HCT116 (cell line): ENCODE measurements around the gene SLC4A2. TPM values are rescaled to one million over a fixed set of nuclear protein-coding genes. Genes with fewer than 3 reads are reported as not detected.

Source experiments
- ATAC-seq: fragments of 200-7000 bp; cut with Tn5 transposase; 2 replicates; pipeline ENCODE4 v1.9.1; 2020; ENCODE audit warnings: mild to moderate bottlenecking, moderate library complexity
- BruUV-seq: library from RNA; stranded (reverse); fragments of 400-500 nt; replicated peaks from 2 replicates; lab custom pipeline; 2021; lab: Mats Ljungman, UMichigan
- CTCF ChIA-PET: fragments of 300-600 bp; sonication (Branson Sonifier 250); formaldehyde crosslinking; loops from one replicate; lab custom pipeline; 2021; ENCODE audit warnings: antibody characterized with exemption; lab: Charles Lee
- POLR2A ChIA-PET: fragments of 300-600, 350-600 bp; sonication (Branson Sonifier 250); formaldehyde crosslinking; loops from one replicate; lab custom pipeline; 2021; ENCODE audit warnings: antibody characterized with exemption; lab: Charles Lee
- RAD21 ChIA-PET, 2 experiments: fragments of 300-600 bp; sonication (Branson Sonifier 250); formaldehyde crosslinking; loops; one replicate each; lab custom pipeline; 2023; ENCODE audit warnings: low total read pairs in 2 of 2; ENCODE audit not compliant: uncharacterized antibody in 2 of 2, unreplicated experiment in 2 of 2, low non-redundant PET in 1 of 2; lab: Charles Lee
- DNase-seq: peaks from one replicate; pipeline ENCODE4 v3.0.0-alpha.2; 2010; ENCODE audit warnings: low read depth, low spot score
- H2AFZ ChIP-seq: fragments of 200-600 bp; shearing (Covaris generic), sonication (generic); 2 replicates; pipeline ENCODE4 v1.6.1; 2017; ENCODE audit warnings: low read depth, mixed run types, mixed read lengths, antibody characterized with exemption, low read length; ENCODE audit not compliant: poor library complexity, severe bottlenecking
- H3K27ac ChIP-seq: 2 replicates; pipeline ENCODE4 v1.5.1; 2012; ENCODE audit warnings: low read depth, low read length
- H3K27me3 ChIP-seq: fragments of 200-600 bp; sonication (generic); 2 replicates; pipeline ENCODE4 v1.6.1; 2016; ENCODE audit warnings: mixed run types, low read length, mixed read lengths; ENCODE audit not compliant: insufficient read depth
- H3K36me3 ChIP-seq, 2 experiments: fragments of 200-500 bp in 1 of 2; fragments of 200-600 bp in 1 of 2; sonication (Bioruptor generic) in 1 of 2; sonication (generic) in 1 of 2; 2 replicates each; pipeline versions ENCODE4 v1.5.1 to v1.6.1; 2014 to 2016; ENCODE audit warnings: low read length in 2 of 2, inconsistent platforms in 1 of 2, mixed read lengths in 1 of 2, mixed run types in 1 of 2; ENCODE audit not compliant: insufficient read depth in 2 of 2, control insufficient read depth in 1 of 2
- H3K4me1 ChIP-seq, 2 experiments: fragments of 200-600 bp in 1 of 2; sonication (generic) in 1 of 2; 2 replicates each; pipeline versions ENCODE4 v1.5.1 to v1.6.1; 2012 to 2017; ENCODE audit warnings: low read length in 2 of 2, inconsistent platforms in 1 of 2, mild to moderate bottlenecking in 1 of 2, mixed read lengths in 1 of 2, mixed run types in 1 of 2, moderate library complexity in 1 of 2; ENCODE audit not compliant: insufficient read depth in 2 of 2, control insufficient read depth in 1 of 2
- H3K4me2 ChIP-seq: fragments of 200-600 bp; sonication (generic); 2 replicates; pipeline ENCODE4 v1.6.1; 2017; ENCODE audit warnings: mixed run types, low read length, mixed read lengths
- H3K4me3 ChIP-seq, 2 experiments: fragments of 200-600 bp in 1 of 2; sonication (generic) in 1 of 2; replicated peaks in 1 of 2; 2 replicates each; pipeline ENCODE4 v1.5.1; 2011 to 2016; ENCODE audit warnings: low read length in 2 of 2, control low read depth in 1 of 2, low read depth in 1 of 2, mild to moderate bottlenecking in 1 of 2, mixed read lengths in 1 of 2, mixed run types in 1 of 2
- H3K79me2 ChIP-seq: fragments of 200-600 bp; sonication (generic); 2 replicates; pipeline ENCODE4 v1.6.1; 2017; ENCODE audit warnings: mild to moderate bottlenecking, mixed run types, low read length, moderate library complexity, mixed read lengths; ENCODE audit not compliant: insufficient read depth
- H3K9ac ChIP-seq: fragments of 200-600 bp; sonication (generic); 2 replicates; pipeline ENCODE4 v1.6.1; 2016; ENCODE audit warnings: low read length, mixed read lengths
- H3K9me2 ChIP-seq: fragments of 200-600 bp; sonication (generic), shearing (Covaris generic); 2 replicates; pipeline ENCODE4 v1.6.1; 2017; ENCODE audit warnings: mixed run types, mild to moderate bottlenecking, moderate library complexity; ENCODE audit not compliant: insufficient read depth
- H3K9me3 ChIP-seq, 2 experiments: fragments of 200-500 bp in 1 of 2; fragments of 200-600 bp in 1 of 2; sonication (Bioruptor generic) in 1 of 2; sonication (generic) in 1 of 2; 2 replicates each; pipeline ENCODE4 v1.6.1; 2014 to 2017; ENCODE audit warnings: low read length in 2 of 2, mixed read lengths in 2 of 2, inconsistent platforms in 1 of 2, low read depth in 1 of 2, mild to moderate bottlenecking in 1 of 2, mixed run types in 1 of 2, moderate library complexity in 1 of 2; ENCODE audit not compliant: control insufficient read depth in 1 of 2, insufficient read depth in 1 of 2
- H4K20me1 ChIP-seq: fragments of 200-600 bp; sonication (generic), shearing (Covaris generic); 2 replicates; pipeline ENCODE4 v1.6.1; 2017; ENCODE audit warnings: mixed run types, mild to moderate bottlenecking, moderate library complexity; ENCODE audit not compliant: insufficient read depth
- CEBPB ChIP-seq: IDR thresholded peaks from 2 replicates; pipeline ENCODE4 v1.6.1; 2012; ENCODE audit warnings: low read depth
- EZH2phosphoT487 ChIP-seq: fragments of 200-600 bp; IDR thresholded peaks from 2 replicates; pipeline ENCODE4 v1.6.1; 2018; ENCODE audit warnings: antibody characterized with exemption, borderline replicate concordance
- FOSL1 ChIP-seq: IDR thresholded peaks from 2 replicates; pipeline ENCODE4 v1.6.1; 2012; ENCODE audit warnings: low read depth
- POLR2A ChIP-seq: IDR thresholded peaks from 2 replicates; pipeline ENCODE4 v1.7.0; 2011; ENCODE audit warnings: borderline replicate concordance; ENCODE audit not compliant: insufficient read depth, insufficient read length; ENCODE audit errors: extremely low read depth
- SIN3A ChIP-seq: IDR thresholded peaks from 2 replicates; pipeline ENCODE4 v1.6.1; 2012; ENCODE audit warnings: low read depth
- SP1 ChIP-seq: IDR thresholded peaks from 2 replicates; pipeline ENCODE4 v1.6.1; 2012; ENCODE audit warnings: low read depth
- intact Hi-C: fragments of 100-400 bp; cut with micrococcal nuclease; formaldehyde crosslinking; loops from 2 replicates; pipeline ENCODE4 v1.10.0; 2022
- total RNA-seq: library from RNA; stranded (reverse); gene quantifications from one replicate; pipeline ENCODE4 v1.2.1, GENCODE V29; 2021; ENCODE audit not compliant: unreplicated experiment
- TF ChIP-seq, protein P1 (sequence below): IDR thresholded peaks from 2 replicates; pipeline ENCODE4 v1.6.1; 2011; ENCODE audit warnings: mild to moderate bottlenecking, low read length, moderate library complexity; ENCODE audit not compliant: insufficient replicate concordance; ENCODE audit errors: extremely low read depth

SLC4A2 gene
- total RNA-seq, 1 experiment from 2014 or later: 240 TPM

DNA sequence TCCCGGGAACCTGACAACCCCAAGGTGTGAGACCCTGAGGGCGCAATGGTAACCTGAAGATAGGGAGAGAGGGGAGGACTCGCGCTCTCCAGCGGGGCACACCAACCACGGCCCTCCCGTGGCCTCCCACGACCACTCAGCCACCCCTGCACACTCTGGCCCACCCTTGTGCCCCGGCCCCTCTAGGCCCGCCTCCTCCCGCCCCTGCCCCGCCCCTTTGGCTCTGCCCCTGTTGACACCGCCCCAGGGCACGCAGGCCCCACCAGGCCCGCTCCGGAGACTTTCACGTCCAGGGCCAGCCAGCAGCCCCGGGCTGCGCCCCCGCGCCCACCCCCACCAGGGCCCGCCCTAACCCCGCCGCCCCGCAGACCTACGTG, 46.0 kb upstream of the SLC4A2 start:
- H4K20me1 ChIP-seq: no peaks in the 10 kb centered on the region
- DNase-seq (no peak), ATAC-seq (no peak)
- peaks cover 4% of the 10 kb centered on the region; the same call in 1 of the 2 replicates for H3K79me2 ChIP-seq
- intact Hi-C loops: loop anchor here (10.0 kb wide), 1 partner anchor 239 kb away; no protein-coding TSS in a partner anchor
- POLR2A ChIA-PET: no interaction called here
- TF ChIP-seq FOSL1: no peak
- no peak for TF ChIP-seq EZH2phosphoT487
- TF ChIP-seq SP1: no peak
- CTCF ChIA-PET: interaction anchor here (1.0 to 1.9 kb wide), 3 partner anchors 15 to 97 kb away, joined by 3 to 7 read pairs (median 7); partner anchors contain the start of gene ABCB8
- H3K36me3 ChIP-seq: no peaks in the 10 kb centered on the region
- H3K27ac ChIP-seq: no peak overlapping the region
- H3K27me3 ChIP-seq: no peaks in the 10 kb centered on the region
- H3K4me2 ChIP-seq: no peak overlapping the region; the same call in 1 of the 2 replicates
- H3K9me3 ChIP-seq: no peaks in the 10 kb centered on the region
- no peaks in the 10 kb centered on the region for H3K9me2 ChIP-seq
- H3K4me1 ChIP-seq: peaks cover 11 to 60% of the 10 kb centered on the region in 2 experiments; a peak in 3 of 4 replicates
- no peak overlapping the region for H3K9ac ChIP-seq
- no TSS peak for BruUV-seq
- H3K4me3 ChIP-seq: no peak overlapping the region
- RAD21 ChIA-PET: no interaction called here
- no peak overlapping the region for H2AFZ ChIP-seq

DNA sequence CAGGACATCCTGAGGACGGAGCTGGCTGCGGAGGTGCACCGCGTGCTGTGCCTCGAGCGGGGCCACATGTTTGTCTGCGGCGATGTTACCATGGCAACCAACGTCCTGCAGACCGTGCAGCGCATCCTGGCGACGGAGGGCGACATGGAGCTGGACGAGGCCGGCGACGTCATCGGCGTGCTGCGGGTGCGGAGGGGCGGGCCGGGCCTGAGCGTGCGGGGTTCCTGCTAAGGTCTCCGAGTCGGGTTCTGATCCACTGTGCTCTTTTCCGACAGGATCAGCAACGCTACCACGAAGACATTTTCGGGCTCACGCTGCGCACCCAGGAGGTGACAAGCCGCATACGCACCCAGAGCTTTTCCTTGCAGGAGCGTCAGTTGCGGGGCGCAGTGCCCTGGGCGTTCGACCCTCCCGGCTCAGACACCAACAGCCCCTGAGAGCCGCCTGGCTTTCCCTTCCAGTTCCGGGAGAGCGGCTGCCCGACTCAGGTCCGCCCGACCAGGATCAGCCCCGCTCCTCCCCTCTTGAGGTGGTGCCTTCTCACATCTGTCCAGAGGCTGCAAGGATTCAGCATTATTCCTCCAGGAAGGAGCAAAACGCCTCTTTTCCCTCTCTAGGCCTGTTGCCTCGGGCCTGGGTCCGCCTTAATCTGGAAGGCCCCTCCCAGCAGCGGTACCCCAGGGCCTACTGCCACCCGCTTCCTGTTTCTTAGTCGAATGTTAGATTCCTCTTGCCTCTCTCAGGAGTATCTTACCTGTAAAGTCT, 45.5 kb upstream of the SLC4A2 start:
- Histone ChIP-seq H3K9ac (no peak overlapping the region), H3K4me3 (no peak overlapping the region), H3K79me2 (peaks cover 4% of the 10 kb centered on the region; the same call in 1 of the 2 replicates), H3K27ac (no peak overlapping the region), H3K9me2 (no peaks in the 10 kb centered on the region), H3K27me3 (no peaks in the 10 kb centered on the region), H3K4me1 (peaks cover 11 to 57% of the 10 kb centered on the region in 2 experiments; a peak in 3 of 4 replicates), H3K36me3 (no peaks in the 10 kb centered on the region), H3K9me3 (no peaks in the 10 kb centered on the region), H3K4me2 (no peak overlapping the region), H2AFZ (no peak overlapping the region), H4K20me1 (no peaks in the 10 kb centered on the region)
- ChIA-PET POLR2A (no interaction called here), CTCF (interaction anchor here (1.9 kb wide), 1 partner anchor 96 kb away, joined by 7 read pairs; no protein-coding TSS in a partner anchor), RAD21 (no interaction called here)
- TF ChIP-seq CEBPB (no peak), FOSL1 (no peak), SIN3A (no peak), POLR2A (no peak)
- TF ChIP-seq, protein P1, sequence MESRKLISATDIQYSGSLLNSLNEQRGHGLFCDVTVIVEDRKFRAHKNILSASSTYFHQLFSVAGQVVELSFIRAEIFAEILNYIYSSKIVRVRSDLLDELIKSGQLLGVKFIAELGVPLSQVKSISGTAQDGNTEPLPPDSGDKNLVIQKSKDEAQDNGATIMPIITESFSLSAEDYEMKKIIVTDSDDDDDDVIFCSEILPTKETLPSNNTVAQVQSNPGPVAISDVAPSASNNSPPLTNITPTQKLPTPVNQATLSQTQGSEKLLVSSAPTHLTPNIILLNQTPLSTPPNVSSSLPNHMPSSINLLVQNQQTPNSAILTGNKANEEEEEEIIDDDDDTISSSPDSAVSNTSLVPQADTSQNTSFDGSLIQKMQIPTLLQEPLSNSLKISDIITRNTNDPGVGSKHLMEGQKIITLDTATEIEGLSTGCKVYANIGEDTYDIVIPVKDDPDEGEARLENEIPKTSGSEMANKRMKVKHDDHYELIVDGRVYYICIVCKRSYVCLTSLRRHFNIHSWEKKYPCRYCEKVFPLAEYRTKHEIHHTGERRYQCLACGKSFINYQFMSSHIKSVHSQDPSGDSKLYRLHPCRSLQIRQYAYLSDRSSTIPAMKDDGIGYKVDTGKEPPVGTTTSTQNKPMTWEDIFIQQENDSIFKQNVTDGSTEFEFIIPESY: no peak
- no TSS peak for BruUV-seq
- intact Hi-C loops: loop anchor here (10.0 kb wide), 1 partner anchor 239 kb away; no protein-coding TSS in a partner anchor
- ATAC-seq: no peak
- no peak for DNase-seq
